GM18498 (cell line): ENCODE measurements around the gene LY6G6C.
A peak's percentile ranks its signal among the peaks of the same experiment; 100 is the strongest.

Source experiments
- ATAC-seq: cut with Tn5 transposase; IDR thresholded peaks from one replicate; pipeline ENCODE4 v1.9.1; 2021; ENCODE audit warnings: mild to moderate bottlenecking, moderate library complexity; ENCODE audit not compliant: unreplicated experiment

Gene LY6G6C

DNA sequence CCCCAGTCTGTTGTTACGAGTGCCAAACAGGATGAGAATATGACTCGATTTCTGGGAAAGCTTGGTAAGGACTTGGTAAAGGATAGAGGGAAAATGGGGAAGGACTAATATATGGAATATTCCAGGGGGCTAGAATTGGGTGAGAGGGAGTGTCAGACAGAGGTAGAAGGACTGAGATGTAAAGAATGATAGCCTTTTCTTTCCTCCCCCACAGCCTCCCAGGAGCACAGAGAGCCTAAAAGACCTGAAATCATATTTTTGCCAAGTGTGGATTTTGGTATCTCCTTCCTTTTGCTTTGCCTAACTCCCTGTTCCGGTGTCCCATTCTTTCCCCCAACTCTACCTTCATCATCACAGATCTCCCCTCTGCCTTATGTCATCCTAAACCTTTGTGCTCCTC, 21.3 kb upstream of the LY6G6C start:
- ATAC-seq, result no peak

- ATAC-seq, result no peak
Measured at GRCh38 chr6:31741815-31742214, 20.3 kb upstream of the LY6G6C start.

DNA sequence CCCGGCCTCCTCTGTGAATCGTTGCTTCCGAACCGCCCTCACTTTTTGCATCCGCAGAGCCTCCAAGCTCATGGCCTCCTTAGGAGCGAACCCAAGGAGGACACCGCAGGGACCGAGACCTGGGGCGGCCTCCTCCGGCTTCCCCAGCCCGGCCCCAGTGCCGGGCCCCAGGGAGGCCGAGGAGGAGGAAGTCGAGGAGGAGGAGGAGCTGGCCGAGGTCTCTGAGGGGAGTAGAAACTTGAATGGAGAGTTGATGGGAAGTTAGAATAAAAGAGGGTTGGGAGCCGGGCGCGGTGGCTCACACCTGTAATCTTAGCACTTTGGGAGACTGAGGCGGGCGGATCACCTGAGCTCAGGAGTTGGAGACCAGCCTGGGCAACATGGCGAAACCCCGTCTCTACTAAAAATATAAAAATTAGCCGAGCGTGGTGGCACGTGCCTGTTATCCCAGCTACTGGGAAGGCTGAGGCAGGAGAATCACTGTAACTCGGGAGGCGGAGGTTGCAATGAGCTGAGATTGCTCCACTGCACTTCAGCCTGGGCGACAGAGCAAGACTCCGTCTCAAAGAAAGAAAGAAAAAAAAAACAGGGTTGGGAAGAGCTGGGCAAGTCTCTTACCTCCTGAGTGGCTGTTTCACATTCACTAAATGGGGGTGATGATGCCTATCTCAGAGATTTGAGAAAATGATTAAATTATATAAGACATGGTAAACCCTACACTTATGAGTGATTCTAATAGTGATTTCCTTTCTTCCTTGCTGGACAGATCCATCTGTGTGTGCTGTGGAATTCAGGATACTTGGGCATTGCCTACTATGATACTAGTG, 19.1 kb upstream of the LY6G6C start:
- no peak for ATAC-seq

- ATAC-seq, result peak; percentile 80
Measured at GRCh38 chr6:31739639-31740396, 18.3 kb upstream of the LY6G6C start, which contains the start of gene MSH5. MSH5 (plus strand) TSS chr6:31740005; CDS start chr6:31740467, 462 bp downstream.

GRCh38 chr6:31737991-31738979, 16.7 kb upstream of the LY6G6C start:
- no peak for ATAC-seq

GRCh38 chr6:31737315-31737990, 15.9 kb upstream of the LY6G6C start:
- no peak for ATAC-seq

DNA sequence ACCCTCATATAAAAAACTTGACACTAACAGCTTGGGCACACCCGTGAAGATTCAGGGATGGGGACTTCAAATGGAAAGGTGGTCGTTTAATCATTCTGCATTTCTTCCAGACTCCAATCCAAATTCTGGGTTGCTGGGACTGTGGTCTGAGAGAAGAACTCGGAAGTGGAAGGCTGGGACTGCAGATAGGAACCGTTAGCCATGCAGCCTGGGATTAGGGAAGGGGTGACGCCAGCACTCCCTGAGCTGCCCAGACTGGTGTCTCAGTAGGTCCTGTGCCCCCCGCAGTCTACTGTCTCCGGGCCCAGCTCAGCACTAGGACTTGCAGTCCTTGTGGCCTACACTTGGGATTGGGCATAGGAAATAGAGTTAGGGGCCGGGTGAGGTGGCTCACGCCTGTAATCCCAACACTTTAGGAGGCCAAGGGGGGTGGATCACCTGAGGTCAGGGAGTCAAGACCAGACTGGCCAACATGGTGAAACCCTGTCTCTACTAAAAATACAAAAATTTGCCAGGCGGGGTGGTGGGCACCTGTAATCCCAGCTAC, 15.3 kb upstream of the LY6G6C start:
- ATAC-seq, result no peak

- peak; percentile 32 for ATAC-seq
Measured at GRCh38 chr6:31736021-31736767, 14.6 kb upstream of the LY6G6C start, which contains the start of gene CLIC1. CLIC1 (minus strand) TSS chr6:31736530; CDS start chr6:31736300, 230 bp downstream.

- no peak for ATAC-seq
Measured at GRCh38 chr6:31734821-31735406, 13.4 kb upstream of the LY6G6C start.

GRCh38 chr6:31734247-31734820, 12.8 kb upstream of the LY6G6C start:
- no peak for ATAC-seq

DNA sequence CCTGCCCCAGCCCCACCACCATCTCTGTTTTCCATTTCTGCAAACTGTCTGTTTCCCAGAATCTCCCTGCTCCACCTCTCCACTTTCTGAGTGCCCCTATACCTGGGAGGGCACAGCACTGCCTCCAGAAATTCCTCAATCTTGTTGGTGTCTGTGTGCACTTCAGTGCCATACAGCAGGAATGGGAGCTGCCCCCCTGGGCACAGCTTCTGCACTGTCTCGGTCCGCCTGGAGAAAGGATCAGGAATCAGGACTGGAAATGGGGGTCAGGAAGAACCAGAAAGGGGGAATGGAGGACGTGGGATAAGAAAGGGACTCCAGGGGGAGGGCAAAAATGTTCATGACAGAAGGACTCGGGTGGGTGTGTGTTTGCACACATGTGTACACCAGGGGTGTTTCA, 12.2 kb upstream of the LY6G6C start:
- ATAC-seq, result no peak

- no peak for ATAC-seq
Measured at GRCh38 chr6:31732029-31732428, 10.5 kb upstream of the LY6G6C start.

GRCh38 chr6:31730631-31731086, 9.1 kb upstream of the LY6G6C start:
- ATAC-seq, result no peak

DNA sequence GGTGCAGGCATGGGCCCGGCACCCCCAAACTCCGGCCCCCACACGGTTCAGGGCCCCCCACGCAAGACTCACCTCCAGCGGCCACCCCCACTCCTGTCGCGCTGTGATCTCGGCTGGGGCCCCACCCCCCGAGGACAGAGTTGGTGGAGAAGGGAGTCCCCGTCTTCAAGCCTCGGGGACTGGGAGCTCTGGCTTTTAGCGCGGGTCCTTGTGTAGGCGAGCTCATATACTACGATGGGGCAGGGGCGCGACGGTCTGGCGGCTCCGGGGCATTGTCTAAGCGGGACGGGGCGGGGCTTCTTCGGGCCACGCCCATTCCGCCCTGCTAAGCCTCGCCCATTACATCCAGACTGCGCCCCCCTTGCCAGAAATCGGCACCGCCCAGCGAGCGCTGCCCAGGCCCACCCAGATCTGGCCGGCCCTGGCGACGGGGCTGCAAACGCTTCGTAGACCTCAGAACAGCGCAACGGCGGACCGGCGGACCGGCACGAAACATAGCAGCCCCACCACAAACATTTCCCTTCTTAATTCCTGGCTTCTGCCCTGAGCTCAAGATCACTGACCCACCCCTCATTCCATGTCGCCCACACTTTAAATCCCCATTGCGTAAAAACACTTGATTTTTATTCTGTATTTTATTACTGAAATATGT, 8.6 kb upstream of the LY6G6C start:
- peak; percentile 43 for ATAC-seq

GRCh38 chr6:31729515-31729978, 8.0 kb upstream of the LY6G6C start:
- ATAC-seq, result peak; percentile 54

- ATAC-seq, result no peak
Measured at GRCh38 chr6:31728767-31729514, 7.4 kb upstream of the LY6G6C start, which contains the start of gene DDAH2. DDAH2 (minus strand) TSS chr6:31729299; CDS start chr6:31729161, 138 bp downstream.
